WERI-Rb-1 (cell line): ENCODE results near the gene ACYP1.

Source experiments
- DNase-seq: peaks from one replicate; pipeline ENCODE4 v3.0.0-alpha.2; 2020
- H3K27ac ChIP-seq: fragments of 250-450 bp; sonication (Bioruptor Pico); 2 replicates; pipeline ENCODE4 v1.5.1; 2020; ENCODE audit warnings: mild to moderate bottlenecking, moderate library complexity
- H3K27me3 ChIP-seq: fragments of 250-450 bp; sonication (Bioruptor Pico); 2 replicates; pipeline ENCODE4 v1.5.1; 2021; ENCODE audit warnings: mild to moderate bottlenecking, low read depth, moderate library complexity; ENCODE audit not compliant: insufficient read depth, severe bottlenecking
- H3K36me3 ChIP-seq: fragments of 250-450 bp; sonication (Bioruptor Pico); 2 replicates; pipeline ENCODE4 v1.5.1; 2020; ENCODE audit warnings: mild to moderate bottlenecking, moderate library complexity
- H3K4me3 ChIP-seq: 2 replicates; pipeline ENCODE4 v1.5.1; 2011; ENCODE audit warnings: low read depth, mild to moderate bottlenecking, control low read depth, low read length
- H3K9me3 ChIP-seq: fragments of 250-450 bp; sonication (Bioruptor Pico); 2 replicates; pipeline ENCODE4 v1.5.1; 2021; ENCODE audit warnings: mild to moderate bottlenecking, moderate library complexity; ENCODE audit not compliant: severe bottlenecking
- CTCF ChIP-seq: IDR thresholded peaks from 2 replicates; pipeline ENCODE4 v1.5.1; 2011; ENCODE audit warnings: low read depth, mild to moderate bottlenecking, control low read depth, inconsistent platforms, low read length

Gene ACYP1

DNA sequence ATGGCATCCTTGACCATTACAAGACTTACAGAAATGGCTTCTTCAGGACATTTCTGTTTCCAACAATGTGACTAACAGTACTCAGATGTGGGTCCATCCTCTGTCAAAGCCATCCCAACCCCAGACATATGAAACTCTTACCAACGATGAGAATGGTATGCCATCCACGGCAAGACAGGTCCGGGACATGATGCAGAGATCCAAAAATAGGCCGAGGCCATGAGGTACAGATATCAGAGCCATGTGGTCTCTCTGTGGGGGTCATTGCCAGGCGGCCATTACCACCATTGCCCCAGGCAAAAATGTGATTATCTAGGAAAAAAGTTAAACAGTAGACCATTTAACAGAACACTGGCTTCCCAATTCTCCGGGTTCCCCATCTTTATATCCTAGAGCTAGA, 33.1 kb upstream of the ACYP1 start:
- DNase-seq: no peak
- no peak overlapping the region for H3K27ac ChIP-seq
- no peaks in the 10 kb centered on the region for H3K27me3 ChIP-seq
- TF ChIP-seq CTCF: no peak
- no peak overlapping the region for H3K4me3 ChIP-seq
- H3K36me3 ChIP-seq: peaks cover 70% of the 10 kb centered on the region
- no peaks in the 10 kb centered on the region for H3K9me3 ChIP-seq

DNA sequence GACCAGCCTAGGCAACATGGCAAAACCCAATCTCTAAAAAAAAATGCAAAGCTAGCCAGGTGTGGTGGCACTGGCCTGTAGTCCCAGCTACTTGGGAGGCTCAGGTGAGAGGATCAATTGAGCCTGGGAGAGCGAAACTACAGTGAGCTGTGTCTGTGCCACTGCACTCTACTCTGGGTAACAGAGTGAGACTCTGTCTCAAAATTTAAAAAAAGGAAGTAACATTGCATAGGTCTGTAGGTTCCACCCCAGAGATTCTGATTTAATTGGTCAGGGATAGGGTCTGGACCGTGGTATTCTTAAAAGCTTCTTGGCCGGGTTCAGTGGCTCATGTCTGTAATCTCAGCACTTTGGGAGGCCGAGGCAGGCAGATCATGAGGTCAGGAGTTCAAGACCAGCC, 31.9 kb upstream of the ACYP1 start:
- H3K36me3 ChIP-seq: peaks cover 66% of the 10 kb centered on the region
- H3K9me3 ChIP-seq: no peaks in the 10 kb centered on the region
- H3K27me3 ChIP-seq: no peaks in the 10 kb centered on the region
- H3K4me3 ChIP-seq: no peak overlapping the region
- H3K27ac ChIP-seq: no peak overlapping the region
- no peak for TF ChIP-seq CTCF
- DNase-seq: no peak

- H3K27me3 ChIP-seq: no peaks in the 10 kb centered on the region
- H3K4me3 ChIP-seq: no peak overlapping the region
- H3K27ac ChIP-seq: no peak overlapping the region
- H3K9me3 ChIP-seq: no peaks in the 10 kb centered on the region
- no peak for TF ChIP-seq CTCF
- H3K36me3 ChIP-seq: peaks cover 60% of the 10 kb centered on the region
- no peak for DNase-seq
Observed at GRCh38 chr14:75094896-75095295, 31.1 kb upstream of the ACYP1 start.

DNA sequence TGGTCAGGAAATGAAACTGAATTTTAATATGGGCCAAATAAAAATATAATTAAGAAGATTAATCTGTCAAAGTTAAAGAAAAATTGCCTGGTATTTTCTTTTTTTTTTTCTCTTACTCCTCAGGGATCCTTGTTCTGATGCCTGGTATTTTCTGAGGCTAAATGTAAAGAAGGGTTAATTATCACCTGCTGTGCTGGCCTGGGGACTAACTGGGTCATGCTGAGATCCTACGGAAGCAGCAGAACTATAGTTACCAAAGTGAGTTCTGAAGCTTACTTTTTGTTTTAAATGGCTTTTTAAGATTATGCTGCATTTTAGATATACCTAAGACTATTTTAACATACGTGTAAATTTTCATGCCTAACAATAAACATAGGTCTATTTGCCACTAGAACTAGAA, 28.9 kb upstream of the ACYP1 start:
- peaks cover 55% of the 10 kb centered on the region for H3K36me3 ChIP-seq
- TF ChIP-seq CTCF: no peak
- H3K27me3 ChIP-seq: no peaks in the 10 kb centered on the region
- no peaks in the 10 kb centered on the region for H3K9me3 ChIP-seq
- H3K27ac ChIP-seq: no peak overlapping the region
- no peak for DNase-seq
- H3K4me3 ChIP-seq: no peak overlapping the region

GRCh38 chr14:75091251-75091650, 27.4 kb upstream of the ACYP1 start:
- Histone ChIP-seq H3K27me3 (no peaks in the 10 kb centered on the region), H3K36me3 (peaks cover 57% of the 10 kb centered on the region)

More at GRCh38 chr14:75091251-75091650, 27.4 kb upstream of the ACYP1 start:
- no peak for TF ChIP-seq CTCF
- Histone ChIP-seq H3K4me3 (no peak overlapping the region), H3K27ac (no peak overlapping the region), H3K9me3 (no peaks in the 10 kb centered on the region)
- DNase-seq: no peak
